GM18507 (cell line): ENCODE measurements around the gene PARP15.
"Not testable (repeated sequence)": the region's sequence is repeated elsewhere in the genome, so short reads cannot be mapped to it uniquely, and the experiment has no call there.

Experiments used
- DNase-seq: peaks from one replicate; pipeline ENCODE4 v3.0.0; 2011; ENCODE audit warnings: low read depth; ENCODE audit not compliant: insufficient read length; ENCODE audit errors: extremely low spot score
- FAIRE-seq: peaks from 2 replicates; lab custom pipeline; 2011; peaks lifted over from hg19 to GRCh38; lab: Jason Lieb, UNC

Gene PARP15

DNA sequence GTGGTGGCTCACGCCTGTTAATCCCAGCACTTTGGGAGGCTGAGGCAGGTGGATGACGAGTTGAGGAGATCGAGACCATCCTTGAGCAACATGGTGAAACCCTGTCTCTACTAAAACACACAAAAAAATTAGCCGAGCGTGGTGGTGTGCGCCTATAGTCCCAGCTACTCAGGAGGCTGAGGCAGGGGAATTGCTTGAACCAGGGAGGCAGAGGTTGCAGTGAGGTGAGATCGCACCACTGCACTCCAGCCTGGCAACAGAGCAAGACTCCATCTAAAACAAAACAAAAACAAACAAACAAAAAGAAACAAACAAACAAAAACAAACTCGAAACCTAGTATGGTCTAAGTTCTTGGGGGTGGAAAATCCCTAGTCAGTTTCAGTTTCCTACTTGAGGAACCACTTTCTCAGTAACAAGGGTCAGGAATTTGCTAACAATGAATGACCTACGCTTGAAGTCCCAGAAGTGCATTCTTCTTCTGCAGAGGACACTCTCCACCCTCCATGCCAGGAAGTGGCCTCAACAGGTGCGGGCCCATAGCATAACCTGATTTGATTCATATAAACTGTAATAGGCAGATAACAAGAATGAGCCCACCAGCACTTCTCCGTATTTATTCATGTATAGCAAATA, 105.4 kb downstream of the PARP15 start:
- peak; percentile 73 for FAIRE-seq
- DNase-seq, result not testable (repeated sequence)

DNA sequence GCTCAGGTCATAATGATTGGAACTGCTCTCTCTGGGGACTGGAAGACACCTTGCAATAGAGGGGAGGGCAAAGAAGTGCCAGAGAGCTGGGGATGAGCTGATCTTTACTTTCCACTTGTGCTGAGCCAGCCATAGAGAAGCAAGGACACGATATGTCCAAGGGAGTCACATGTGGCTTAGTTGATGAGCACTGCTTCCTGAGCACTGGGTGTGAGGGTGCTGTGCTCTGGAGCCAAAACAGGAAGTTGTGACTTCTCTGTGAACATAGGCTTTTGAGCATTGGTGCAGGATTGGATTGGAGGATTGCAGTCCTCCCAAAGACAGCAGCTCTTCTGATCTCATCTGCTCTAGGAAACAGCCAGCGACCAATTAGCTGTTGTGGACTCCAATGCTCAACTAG, 109.8 kb downstream of the PARP15 start:
- DNase-seq (no peak), FAIRE-seq (no peak)
